ENCODE data around the gene GNA14. TPM values are rescaled to one million over a fixed set of nuclear protein-coding genes. Genes with fewer than 3 reads are reported as not detected.

GNA14 gene
- total and polyA plus RNA-seq, 7 donors = 5.0 to 29.2 (median 7.8) TPM

GRCh38 chr9:77455312-77455927, 192.7 kb downstream of the GNA14 start:
- Histone ChIP-seq H3K36me3 (no peaks in the 10 kb centered on the region), H3K27ac (no peak overlapping the region), H3K9me3 (no peaks in the 10 kb centered on the region), H3K4me3 (no peak overlapping the region), H3K27me3 (no peaks in the 10 kb centered on the region), H3K4me1 (peaks cover 0 to 16% (median 11%) of the 10 kb centered on the region in 4 donors)
- no peak for TF ChIP-seq EP300 (IDR thresholded peaks at IDR 0.05)
- no peak for TF ChIP-seq POLR2A (IDR thresholded peaks at IDR 0.05)
- TF ChIP-seq CTCF (IDR thresholded peaks at IDR 0.05) = no peak
- no peak for TF ChIP-seq POLR2AphosphoS5 (IDR thresholded peaks at IDR 0.05)
- WGBS, 2 donors = 40 to 74% methylated on average over 8 of the region's 8 CpGs
- no peak for DNase-seq
- intact Hi-C loops (cut with DNase I) = loop anchor here (5.0 kb wide), 1 partner anchor 192 kb away; the partner anchor contains the start of gene GNA14

DNA sequence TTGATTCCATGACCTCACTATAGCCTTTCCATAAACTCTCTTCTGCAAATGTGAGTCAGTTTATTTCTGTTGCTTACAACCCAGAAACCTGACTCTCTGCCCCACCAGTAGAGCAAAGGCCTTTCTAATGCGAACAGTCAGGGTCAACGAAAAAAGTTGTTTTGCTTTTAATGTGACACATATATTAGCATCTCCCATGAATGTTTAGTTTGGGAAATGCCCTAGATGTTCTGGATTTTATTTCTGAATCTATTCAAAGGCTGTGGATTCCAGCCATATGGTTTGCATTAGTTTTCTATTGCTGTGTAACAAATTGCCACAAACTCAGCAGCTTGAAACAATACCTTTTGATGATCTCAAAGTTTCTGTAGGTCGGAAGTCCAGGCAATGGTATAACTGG, 193.5 kb downstream of the GNA14 start:
- H3K27ac ChIP-seq = no peak overlapping the region
- no peaks in the 10 kb centered on the region for H3K27me3 ChIP-seq
- H3K9me3 ChIP-seq = no peaks in the 10 kb centered on the region
- no peak for TF ChIP-seq CTCF (IDR thresholded peaks at IDR 0.05)
- TF ChIP-seq POLR2A (IDR thresholded peaks at IDR 0.05) = no peak
- TF ChIP-seq EP300 (IDR thresholded peaks at IDR 0.05) = no peak
- TF ChIP-seq POLR2AphosphoS5 (IDR thresholded peaks at IDR 0.05) = no peak
- H3K4me3 ChIP-seq = no peak overlapping the region
- intact Hi-C loops (cut with DNase I) = loop anchor here (5.0 kb wide), 1 partner anchor 193 kb away; the partner anchor contains the start of gene GNA14
- no peaks in the 10 kb centered on the region for H3K36me3 ChIP-seq
- no peak for DNase-seq
- H3K4me1 ChIP-seq = peaks cover 0 to 16% (median 11%) of the 10 kb centered on the region in 4 donors
- WGBS, 2 donors = 88 to 90% methylated on average over 3 of the region's 3 CpGs

DNA sequence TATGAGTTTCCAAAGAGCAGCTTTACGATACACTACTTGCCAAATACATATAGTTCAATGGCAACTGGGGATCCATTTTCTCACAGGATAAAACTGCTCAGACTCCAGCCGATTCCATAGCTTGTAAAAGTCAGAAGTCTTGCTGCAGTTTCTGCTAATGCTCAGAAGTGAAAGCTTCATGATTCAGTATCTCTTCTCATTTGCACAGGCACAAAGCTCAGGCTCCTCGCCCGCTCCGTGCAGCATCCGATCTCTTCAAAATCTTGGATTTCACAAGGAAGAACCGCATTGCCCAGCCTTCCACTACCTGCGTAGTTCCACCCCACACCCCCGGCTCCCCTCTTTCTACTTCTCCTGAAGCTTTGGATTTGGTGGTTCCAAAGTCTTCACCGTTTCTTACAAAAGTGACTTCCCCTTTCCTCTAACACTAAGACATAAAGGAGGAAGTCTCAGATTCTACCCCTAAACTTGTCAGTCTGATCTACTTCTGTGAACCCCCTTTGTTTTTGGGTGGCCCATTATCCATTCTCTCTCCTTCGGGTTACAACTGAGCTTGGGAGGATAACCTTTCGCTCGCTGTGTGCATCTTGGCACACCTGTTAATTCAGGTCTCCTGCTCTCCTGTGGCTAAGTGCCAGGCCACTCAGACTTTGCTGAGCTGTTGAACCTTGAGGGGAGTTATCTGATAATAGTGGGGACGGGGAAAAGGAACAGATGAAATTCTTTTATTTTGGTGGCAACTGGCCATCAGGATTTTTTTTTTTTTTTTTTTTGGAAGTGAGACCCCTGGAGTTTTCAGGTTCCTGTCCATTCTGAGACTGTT, 194.1 kb downstream of the GNA14 start:
- intact Hi-C loops (cut with DNase I) = no loop called here
- Histone ChIP-seq H3K4me3 (peak overlapping the region in 3 of 4 donors; percentile 11 to 30 (median 14)), H3K27me3 (no peaks in the 10 kb centered on the region), H3K4me1 (peaks cover 0 to 16% (median 11%) of the 10 kb centered on the region in 4 donors), H3K36me3 (no peaks in the 10 kb centered on the region), H3K27ac (peak overlapping the region in 3 of 4 donors; percentile 10 to 65 (median 27)), H3K9me3 (no peaks in the 10 kb centered on the region)
- TF ChIP-seq EP300 (IDR thresholded peaks at IDR 0.05) (no peak), POLR2AphosphoS5 (IDR thresholded peaks at IDR 0.05) (peak in 1 of 4 donors; percentile 30)
- WGBS, 2 donors = 63 to 85% methylated on average over 14 of the region's 14 CpGs
- DNase-seq = no peak

DNA sequence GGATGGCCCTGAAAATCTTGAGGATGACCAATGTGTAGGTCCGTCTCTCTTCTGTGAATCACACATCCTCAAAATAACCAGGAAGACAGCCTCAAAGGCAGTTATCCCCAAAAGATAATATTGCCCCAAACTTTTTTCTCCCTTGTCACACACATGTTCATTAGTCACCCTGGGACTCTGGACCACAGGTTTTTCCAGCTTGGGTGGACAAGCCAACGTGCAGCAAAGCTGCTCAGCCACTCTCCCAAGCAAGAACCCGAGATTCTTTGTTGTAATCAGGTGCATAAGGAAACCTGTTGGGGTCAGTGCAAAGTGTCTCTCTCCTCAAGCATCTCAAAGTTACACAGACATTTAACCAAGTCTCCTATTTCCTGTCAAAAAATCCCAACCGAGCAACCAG, 196.6 kb downstream of the GNA14 start:
- intact Hi-C loops (cut with DNase I) = no loop called here
- TF ChIP-seq EP300 (IDR thresholded peaks at IDR 0.05) (no peak), POLR2A (IDR thresholded peaks at IDR 0.05) (no peak), POLR2AphosphoS5 (IDR thresholded peaks at IDR 0.05) (no peak), CTCF (IDR thresholded peaks at IDR 0.05) (no peak)
- no peaks in the 10 kb centered on the region for H3K36me3 ChIP-seq
- peaks cover 0 to 11% (median 5%) of the 10 kb centered on the region in 4 donors for H3K4me1 ChIP-seq
- H3K27ac ChIP-seq = no peak overlapping the region
- H3K9me3 ChIP-seq = no peaks in the 10 kb centered on the region
- no peaks in the 10 kb centered on the region for H3K27me3 ChIP-seq
- no peak overlapping the region for H3K4me3 ChIP-seq
- 88 to 93% methylated on average over 4 of the region's 4 CpGs for WGBS, 2 donors
- DNase-seq = no peak

DNA sequence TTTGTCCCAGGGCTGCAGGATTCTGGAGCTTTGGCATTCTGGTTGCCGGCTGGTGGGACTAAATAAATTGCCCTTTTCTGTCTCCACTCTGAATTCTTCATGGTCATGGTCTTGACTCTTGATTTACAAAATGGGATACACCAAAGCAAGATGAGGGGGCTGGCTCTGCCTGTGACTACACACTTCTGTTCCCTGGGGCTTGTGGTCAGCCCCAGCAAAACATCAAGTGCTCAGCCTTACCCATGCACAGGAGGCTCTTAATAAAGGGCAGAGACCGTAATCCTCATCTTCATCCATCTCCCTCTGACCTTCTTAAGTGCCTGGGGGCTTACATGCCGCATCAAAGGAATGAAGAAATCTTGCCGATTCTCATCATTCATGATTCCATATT, 198.0 kb downstream of the GNA14 start:
- 96 to 98% methylated on average over 4 of the region's 4 CpGs for WGBS, 2 donors
- no peak for TF ChIP-seq CTCF (IDR thresholded peaks at IDR 0.05)
- TF ChIP-seq EP300 (IDR thresholded peaks at IDR 0.05) = no peak
- TF ChIP-seq POLR2AphosphoS5 (IDR thresholded peaks at IDR 0.05) = no peak
- no peak for TF ChIP-seq POLR2A (IDR thresholded peaks at IDR 0.05)
- Histone ChIP-seq H3K36me3 (no peaks in the 10 kb centered on the region), H3K4me3 (no peak overlapping the region), H3K9me3 (no peaks in the 10 kb centered on the region), H3K27me3 (no peaks in the 10 kb centered on the region), H3K27ac (no peak overlapping the region), H3K4me1 (peaks cover 0 to 11% (median 5%) of the 10 kb centered on the region in 4 donors)
- intact Hi-C loops (cut with DNase I) = no loop called here
- no peak for DNase-seq
